HEK293T (cell line): ENCODE results near the gene CIDEC.

Experiments used
- BHLHE40 ChIP-seq: fragments of 450-650 bp; IDR thresholded peaks from 2 replicates; pipeline ENCODE4 v1.6.1; 2016; ENCODE audit warnings: mild to moderate bottlenecking, moderate library complexity, borderline replicate concordance
- NFRKB ChIP-seq: fragments of 450-650 bp; IDR thresholded peaks from 2 replicates; pipeline ENCODE4 v1.6.1; 2016; ENCODE audit warnings: mild to moderate bottlenecking, moderate library complexity
- PKNOX1 ChIP-seq: fragments of 450-650 bp; IDR thresholded peaks from 2 replicates; pipeline ENCODE4 v1.6.1; 2016
- SP1 ChIP-seq: fragments of 450-650 bp; IDR thresholded peaks from 2 replicates; pipeline ENCODE4 v1.6.1; 2017
- TARDBP ChIP-seq: fragments of 450-650 bp; IDR thresholded peaks from 2 replicates; pipeline ENCODE4 v1.6.1; 2016

GRCh38 chr3:9859530-9860025 lies 20.5 kb downstream of the CIDEC start:
- TF ChIP-seq SP1 (no peak), NFRKB (no peak), BHLHE40 (no peak), PKNOX1 (no peak), TARDBP (no peak)
